Dendritic cell treated with granulocyte-macrophage colony-stimulating factor and Interleukin-4, amounts not matched to agents 40 ng/mL and 50 ng/mL, for 4 days (primary cell): Measurements from ENCODE around the gene LDB2.

ENCODE experiments used
- H3K27ac Mint-ChIP-seq: one replicate; pipeline ENCODE4 v1.8.0; 2022; ENCODE audit warnings: mild to moderate bottlenecking, mixed read lengths
- H3K27me3 Mint-ChIP-seq: one replicate; pipeline ENCODE4 v1.8.0; 2022; ENCODE audit warnings: mild to moderate bottlenecking, mixed read lengths
- H3K36me3 Mint-ChIP-seq: one replicate; pipeline ENCODE4 v1.8.0; 2022; ENCODE audit warnings: low read depth, mixed read lengths
- H3K4me1 Mint-ChIP-seq: one replicate; pipeline ENCODE4 v1.8.0; 2022; ENCODE audit warnings: low read depth, mixed read lengths
- H3K4me3 Mint-ChIP-seq: one replicate; pipeline ENCODE4 v1.8.0; 2022; ENCODE audit warnings: mild to moderate bottlenecking, moderate library complexity, mixed read lengths
- H3K9me3 Mint-ChIP-seq: one replicate; pipeline ENCODE4 v1.8.0; 2022; ENCODE audit warnings: mixed read lengths
- intact Hi-C: fragments of 100-400 bp; cut with micrococcal nuclease; formaldehyde crosslinking; loops from one replicate; pipeline ENCODE4 v1.15.0; 2022

LDB2 gene

GRCh38 chr4:16867827-16868226 is 30.6 kb downstream of the LDB2 start:
- H3K27ac Mint-ChIP-seq: no peak overlapping the region
- no peaks in the 10 kb centered on the region for H3K36me3 Mint-ChIP-seq
- peaks cover 5% of the 10 kb centered on the region for H3K4me1 Mint-ChIP-seq
- no peaks in the 10 kb centered on the region for H3K27me3 Mint-ChIP-seq
- H3K9me3 Mint-ChIP-seq: no peaks in the 10 kb centered on the region
- intact Hi-C loops: no loop called here
- no peak overlapping the region for H3K4me3 Mint-ChIP-seq

GRCh38 chr4:16866974-16867373 is 31.5 kb downstream of the LDB2 start:
- Mint-ChIP-seq H3K4me1 (peaks cover 5% of the 10 kb centered on the region), H3K36me3 (no peaks in the 10 kb centered on the region), H3K9me3 (no peaks in the 10 kb centered on the region), H3K4me3 (no peak overlapping the region), H3K27me3 (no peaks in the 10 kb centered on the region), H3K27ac (no peak overlapping the region)
- intact Hi-C loops: no loop called here

- Mint-ChIP-seq H3K9me3 (no peaks in the 10 kb centered on the region), H3K4me1 (peaks cover 5% of the 10 kb centered on the region), H3K27ac (no peak overlapping the region), H3K36me3 (no peaks in the 10 kb centered on the region), H3K27me3 (no peaks in the 10 kb centered on the region), H3K4me3 (no peak overlapping the region)
- intact Hi-C loops: no loop called here
Observed at GRCh38 chr4:16865897-16866283, 32.6 kb downstream of the LDB2 start.

GRCh38 chr4:16865209-16865896 is 33.1 kb downstream of the LDB2 start:
- peaks cover 5% of the 10 kb centered on the region for H3K4me1 Mint-ChIP-seq
- H3K4me3 Mint-ChIP-seq: no peak overlapping the region
- no peak overlapping the region for H3K27ac Mint-ChIP-seq
- no peaks in the 10 kb centered on the region for H3K36me3 Mint-ChIP-seq
- H3K9me3 Mint-ChIP-seq: no peaks in the 10 kb centered on the region
- intact Hi-C loops: no loop called here
- H3K27me3 Mint-ChIP-seq: no peaks in the 10 kb centered on the region

GRCh38 chr4:16864199-16864598 is 34.2 kb downstream of the LDB2 start:
- Mint-ChIP-seq H3K9me3 (no peaks in the 10 kb centered on the region), H3K4me1 (no peaks in the 10 kb centered on the region), H3K27me3 (no peaks in the 10 kb centered on the region), H3K36me3 (no peaks in the 10 kb centered on the region), H3K4me3 (no peak overlapping the region), H3K27ac (no peak overlapping the region)
- intact Hi-C loops: no loop called here

GRCh38 chr4:16862697-16863096 is 35.7 kb downstream of the LDB2 start:
- intact Hi-C loops: no loop called here
- Mint-ChIP-seq H3K4me1 (no peaks in the 10 kb centered on the region), H3K4me3 (no peak overlapping the region), H3K27me3 (no peaks in the 10 kb centered on the region), H3K27ac (no peak overlapping the region), H3K36me3 (no peaks in the 10 kb centered on the region), H3K9me3 (no peaks in the 10 kb centered on the region)

- no peaks in the 10 kb centered on the region for H3K4me1 Mint-ChIP-seq
- no peak overlapping the region for H3K27ac Mint-ChIP-seq
Observed at GRCh38 chr4:16860516-16860915, 37.9 kb downstream of the LDB2 start.

GRCh38 chr4:16859031-16859430 is 39.4 kb downstream of the LDB2 start:
- no peaks in the 10 kb centered on the region for H3K9me3 Mint-ChIP-seq
- intact Hi-C loops: no loop called here
- no peaks in the 10 kb centered on the region for H3K27me3 Mint-ChIP-seq
- no peak overlapping the region for H3K4me3 Mint-ChIP-seq
- H3K4me1 Mint-ChIP-seq: no peaks in the 10 kb centered on the region
- H3K36me3 Mint-ChIP-seq: no peaks in the 10 kb centered on the region
- no peak overlapping the region for H3K27ac Mint-ChIP-seq

More at GRCh38 chr4:16860516-16860915, 37.9 kb downstream of the LDB2 start:
- Mint-ChIP-seq H3K36me3 (no peaks in the 10 kb centered on the region), H3K9me3 (no peaks in the 10 kb centered on the region), H3K4me3 (no peak overlapping the region), H3K27me3 (no peaks in the 10 kb centered on the region)
- intact Hi-C loops: no loop called here

GRCh38 chr4:16858275-16858752 is 40.1 kb downstream of the LDB2 start:
- Mint-ChIP-seq H3K4me3 (no peak overlapping the region), H3K27ac (no peak overlapping the region), H3K9me3 (no peaks in the 10 kb centered on the region), H3K36me3 (no peaks in the 10 kb centered on the region), H3K27me3 (no peaks in the 10 kb centered on the region), H3K4me1 (no peaks in the 10 kb centered on the region)
- intact Hi-C loops: no loop called here

- intact Hi-C loops: no loop called here
- Mint-ChIP-seq H3K9me3 (no peaks in the 10 kb centered on the region), H3K27me3 (no peaks in the 10 kb centered on the region), H3K4me1 (no peaks in the 10 kb centered on the region), H3K4me3 (no peak overlapping the region), H3K27ac (no peak overlapping the region), H3K36me3 (no peaks in the 10 kb centered on the region)
Observed at GRCh38 chr4:16857425-16857824, 41.0 kb downstream of the LDB2 start.

- H3K4me3 Mint-ChIP-seq: no peak overlapping the region
Observed at GRCh38 chr4:16853640-16854039, 44.8 kb downstream of the LDB2 start.

GRCh38 chr4:16852644-16853043 is 45.8 kb downstream of the LDB2 start:
- no peaks in the 10 kb centered on the region for H3K36me3 Mint-ChIP-seq
- intact Hi-C loops: no loop called here
- no peaks in the 10 kb centered on the region for H3K4me1 Mint-ChIP-seq
- no peak overlapping the region for H3K27ac Mint-ChIP-seq
- no peaks in the 10 kb centered on the region for H3K9me3 Mint-ChIP-seq
- no peak overlapping the region for H3K4me3 Mint-ChIP-seq
- H3K27me3 Mint-ChIP-seq: peaks cover 2% of the 10 kb centered on the region

More at GRCh38 chr4:16853640-16854039, 44.8 kb downstream of the LDB2 start:
- Mint-ChIP-seq H3K27ac (no peak overlapping the region), H3K9me3 (no peaks in the 10 kb centered on the region), H3K36me3 (no peaks in the 10 kb centered on the region), H3K4me1 (no peaks in the 10 kb centered on the region), H3K27me3 (peaks cover 2% of the 10 kb centered on the region)
- intact Hi-C loops: no loop called here

- Mint-ChIP-seq H3K9me3 (no peaks in the 10 kb centered on the region), H3K4me3 (no peak overlapping the region), H3K27me3 (peaks cover 2% of the 10 kb centered on the region), H3K27ac (no peak overlapping the region), H3K36me3 (no peaks in the 10 kb centered on the region), H3K4me1 (no peaks in the 10 kb centered on the region)
- intact Hi-C loops: no loop called here
Observed at GRCh38 chr4:16852228-16852627, 46.2 kb downstream of the LDB2 start.

GRCh38 chr4:16846540-16847117 is 51.8 kb downstream of the LDB2 start:
- Mint-ChIP-seq H3K27me3 (peaks cover 2% of the 10 kb centered on the region), H3K9me3 (no peaks in the 10 kb centered on the region), H3K4me3 (no peak overlapping the region), H3K36me3 (no peaks in the 10 kb centered on the region), H3K4me1 (peaks cover 7% of the 10 kb centered on the region), H3K27ac (no peak overlapping the region)
- intact Hi-C loops: no loop called here
